ENCODE data around the gene NETO2. TPM values are rescaled to one million over a fixed set of nuclear protein-coding genes. Genes with fewer than 3 reads are reported as not detected.

NETO2 gene
- total RNA-seq, 2 experiments from 2014 or later, result 0.15 TPM; not detected in 1

DNA sequence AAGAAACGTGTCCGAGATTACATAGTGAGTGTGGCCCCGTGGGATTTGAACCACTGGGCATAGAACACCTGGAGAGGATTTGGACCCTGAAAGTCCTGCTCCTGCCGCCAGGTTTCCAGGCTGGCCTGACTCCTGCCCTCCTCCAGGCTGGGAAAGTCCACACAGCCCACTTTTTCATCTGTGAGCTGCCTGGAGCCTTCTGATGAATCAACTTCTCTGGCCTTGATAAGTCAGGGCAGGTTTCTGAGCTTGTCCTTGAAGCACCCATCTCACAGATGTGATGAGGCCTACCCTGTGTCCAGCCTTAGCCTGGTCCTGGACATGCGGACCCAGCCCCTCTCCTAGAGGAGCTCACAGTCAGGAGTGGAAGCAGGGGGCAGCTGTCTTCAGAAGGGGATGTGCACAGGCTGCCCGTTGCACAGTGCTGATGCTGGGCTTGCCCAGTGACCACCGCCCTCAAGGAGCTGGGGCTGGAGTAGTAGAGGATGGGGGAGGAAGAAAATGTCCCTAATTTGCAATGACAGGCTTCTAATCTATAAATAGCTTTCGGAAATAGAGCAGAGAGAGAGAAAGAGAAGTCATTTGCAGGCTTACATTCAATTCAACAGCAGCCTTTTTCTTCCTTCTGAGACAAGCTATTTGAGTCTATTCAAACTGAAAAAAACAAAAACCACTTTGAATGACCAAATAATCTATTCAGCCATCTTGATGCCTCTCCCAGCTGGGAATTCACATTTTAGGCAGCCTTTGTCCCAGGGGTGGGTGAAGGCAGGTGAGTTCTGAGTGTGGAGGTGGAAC lies 96.8 kb downstream of the NETO2 start:
- peak overlapping the region; percentile 66 for H2AFZ ChIP-seq (ENCODE audit: low read length)
- intact Hi-C loops (cut with micrococcal nuclease; ENCODE audit: unreplicated experiment), result no loop called here

DNA sequence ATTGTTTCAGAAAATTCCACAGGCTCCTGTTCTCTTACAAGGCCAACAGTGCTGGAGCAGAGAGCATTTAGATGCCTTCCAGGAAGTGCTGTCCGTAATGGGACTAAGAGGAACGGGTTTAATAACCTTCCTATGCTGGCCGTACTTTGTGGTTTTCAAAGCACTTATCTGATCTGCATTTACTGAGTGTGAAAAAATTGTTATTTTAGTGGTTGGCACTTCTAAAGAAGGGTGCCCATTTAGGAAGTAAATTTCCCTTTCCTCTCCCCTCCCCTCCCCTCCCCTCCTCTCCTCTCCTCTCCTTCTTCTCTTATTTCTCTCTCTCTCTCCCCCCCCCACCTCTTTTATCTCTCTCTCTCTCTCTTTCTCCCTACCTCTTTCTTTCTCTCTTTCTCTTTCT lies 98.3 kb downstream of the NETO2 start:
- H3K4me2 ChIP-seq (ENCODE audit: low read length), result no peak overlapping the region
- no TSS peak for BruUV-seq (replicated peaks)
- POLR2A ChIA-PET, result no interaction called here
- H3K79me2 ChIP-seq (ENCODE audit: insufficient read depth, low read depth, low read length), result no peaks in the 10 kb centered on the region
- H3K36me3 ChIP-seq (ENCODE audit: insufficient read depth, low read length), result no peaks in the 10 kb centered on the region
- DNase-seq (ENCODE audit: low spot score), result no peak
- TF ChIP-seq, protein P1, sequence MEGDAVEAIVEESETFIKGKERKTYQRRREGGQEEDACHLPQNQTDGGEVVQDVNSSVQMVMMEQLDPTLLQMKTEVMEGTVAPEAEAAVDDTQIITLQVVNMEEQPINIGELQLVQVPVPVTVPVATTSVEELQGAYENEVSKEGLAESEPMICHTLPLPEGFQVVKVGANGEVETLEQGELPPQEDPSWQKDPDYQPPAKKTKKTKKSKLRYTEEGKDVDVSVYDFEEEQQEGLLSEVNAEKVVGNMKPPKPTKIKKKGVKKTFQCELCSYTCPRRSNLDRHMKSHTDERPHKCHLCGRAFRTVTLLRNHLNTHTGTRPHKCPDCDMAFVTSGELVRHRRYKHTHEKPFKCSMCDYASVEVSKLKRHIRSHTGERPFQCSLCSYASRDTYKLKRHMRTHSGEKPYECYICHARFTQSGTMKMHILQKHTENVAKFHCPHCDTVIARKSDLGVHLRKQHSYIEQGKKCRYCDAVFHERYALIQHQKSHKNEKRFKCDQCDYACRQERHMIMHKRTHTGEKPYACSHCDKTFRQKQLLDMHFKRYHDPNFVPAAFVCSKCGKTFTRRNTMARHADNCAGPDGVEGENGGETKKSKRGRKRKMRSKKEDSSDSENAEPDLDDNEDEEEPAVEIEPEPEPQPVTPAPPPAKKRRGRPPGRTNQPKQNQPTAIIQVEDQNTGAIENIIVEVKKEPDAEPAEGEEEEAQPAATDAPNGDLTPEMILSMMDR (conservative IDR thresholded peaks at IDR 0.05; ENCODE audit: low read length), result no peak
- TF ChIP-seq EZH2phosphoT487 (IDR thresholded peaks at IDR 0.05; ENCODE audit: borderline replicate concordance, low read depth, low read length), result no peak
- CTCF ChIA-PET (ENCODE audit: unreplicated experiment), result no interaction called here
- peaks cover 18% of the 10 kb centered on the region for H3K4me1 ChIP-seq (ENCODE audit: insufficient read depth, low read length, poor library complexity, severe bottlenecking)
- no peak overlapping the region for H3K27ac ChIP-seq (ENCODE audit: low read depth, low read length, poor library complexity, severe bottlenecking)
- no peaks in the 10 kb centered on the region for H3K9me3 ChIP-seq (ENCODE audit: low read length)
- H3K9me2 ChIP-seq (ENCODE audit: insufficient read depth, low read length), result no peaks in the 10 kb centered on the region
- no peaks in the 10 kb centered on the region for H4K20me1 ChIP-seq (ENCODE audit: insufficient read depth, low read length)
- intact Hi-C loops (cut with micrococcal nuclease; ENCODE audit: unreplicated experiment), result no loop called here
- H3K4me3 ChIP-seq (ENCODE audit: low read depth, low read length, poor library complexity, severe bottlenecking), result no peak overlapping the region
- H2AFZ ChIP-seq (ENCODE audit: low read length), result peak overlapping the region; percentile 40; the same call in 1 of the 2 replicates

More for the DNA sequence above, 96.8 kb downstream of the NETO2 start:
- no peak overlapping the region for H3K27ac ChIP-seq (ENCODE audit: low read depth, low read length, poor library complexity, severe bottlenecking)
- H3K4me2 ChIP-seq (ENCODE audit: low read length), result peak overlapping the region; percentile 42
- no peaks in the 10 kb centered on the region for H4K20me1 ChIP-seq (ENCODE audit: insufficient read depth, low read length)
- no peak for TF ChIP-seq EZH2phosphoT487 (IDR thresholded peaks at IDR 0.05; ENCODE audit: borderline replicate concordance, low read depth, low read length)
- TF ChIP-seq, protein P1 (conservative IDR thresholded peaks at IDR 0.05; ENCODE audit: low read length), result no peak
- POLR2A ChIA-PET, result interaction anchor here (0.5 to 1.6 kb wide), 5 partner anchors 9 to 1205 kb away, joined by 3 to 5 read pairs (median 3); no protein-coding TSS in a partner anchor
- BruUV-seq (replicated peaks), result no TSS peak
- H3K36me3 ChIP-seq (ENCODE audit: insufficient read depth, low read length), result no peaks in the 10 kb centered on the region
- peaks cover 18% of the 10 kb centered on the region for H3K4me1 ChIP-seq (ENCODE audit: insufficient read depth, low read length, poor library complexity, severe bottlenecking)
- H3K79me2 ChIP-seq (ENCODE audit: insufficient read depth, low read depth, low read length), result no peaks in the 10 kb centered on the region
- H3K4me3 ChIP-seq (ENCODE audit: low read depth, low read length, poor library complexity, severe bottlenecking), result no peak overlapping the region
- H3K9me2 ChIP-seq (ENCODE audit: insufficient read depth, low read length), result no peaks in the 10 kb centered on the region
- no peaks in the 10 kb centered on the region for H3K9me3 ChIP-seq (ENCODE audit: low read length)
- DNase-seq (ENCODE audit: low spot score), result no peak
- CTCF ChIA-PET (ENCODE audit: unreplicated experiment), result interaction anchor here (0.6 kb wide), 1 partner anchor 1080 kb away, joined by 3 read pairs; no protein-coding TSS in a partner anchor

DNA sequence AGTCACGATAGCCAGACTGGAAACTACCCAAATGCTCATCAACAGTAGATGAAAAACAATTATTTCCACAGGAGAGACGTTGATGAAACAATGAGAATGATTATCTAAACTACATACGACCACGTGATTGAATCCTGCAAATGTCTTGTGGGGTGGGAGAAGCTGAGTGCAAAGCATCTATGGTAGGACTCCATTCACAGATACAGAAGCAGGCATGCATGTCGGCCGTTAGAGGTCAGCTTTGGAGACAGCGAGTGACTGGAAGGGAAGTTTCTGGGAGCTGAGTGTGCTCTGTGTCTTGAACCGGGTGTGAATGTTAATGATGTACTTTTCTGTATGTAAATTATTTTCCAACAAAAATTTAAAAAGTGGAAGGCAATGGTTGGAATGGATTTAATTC lies 98.7 kb downstream of the NETO2 start:
- intact Hi-C loops (cut with micrococcal nuclease; ENCODE audit: unreplicated experiment), result no loop called here

More for the DNA sequence above, 98.7 kb downstream of the NETO2 start:
- Histone ChIP-seq H3K36me3 (ENCODE audit: insufficient read depth, low read length) (no peaks in the 10 kb centered on the region), H4K20me1 (ENCODE audit: insufficient read depth, low read length) (no peaks in the 10 kb centered on the region), H3K9me3 (ENCODE audit: low read length) (no peaks in the 10 kb centered on the region), H3K4me1 (ENCODE audit: insufficient read depth, low read length, poor library complexity, severe bottlenecking) (peaks cover 21% of the 10 kb centered on the region), H2AFZ (ENCODE audit: low read length) (peak overlapping the region; percentile 40; the same call in 1 of the 2 replicates), H3K4me3 (ENCODE audit: low read depth, low read length, poor library complexity, severe bottlenecking) (no peak overlapping the region), H3K9me2 (ENCODE audit: insufficient read depth, low read length) (no peaks in the 10 kb centered on the region), H3K27ac (ENCODE audit: low read depth, low read length, poor library complexity, severe bottlenecking) (no peak overlapping the region), H3K4me2 (ENCODE audit: low read length) (no peak overlapping the region), H3K79me2 (ENCODE audit: insufficient read depth, low read depth, low read length) (no peaks in the 10 kb centered on the region)
- POLR2A ChIA-PET, result no interaction called here
- TF ChIP-seq, protein P1 (conservative IDR thresholded peaks at IDR 0.05; ENCODE audit: low read length), result no peak
- no peak for TF ChIP-seq EZH2phosphoT487 (IDR thresholded peaks at IDR 0.05; ENCODE audit: borderline replicate concordance, low read depth, low read length)
- BruUV-seq (replicated peaks), result no TSS peak
- CTCF ChIA-PET (ENCODE audit: unreplicated experiment), result no interaction called here
- DNase-seq (ENCODE audit: low spot score), result no peak

Measured in OCI-LY7 (cell line).